Aorta (tissue), 5 donors: ENCODE measurements around the gene EML1. TPM values are rescaled to one million over a fixed set of nuclear protein-coding genes. Genes with fewer than 3 reads are reported as not detected.

Source experiments
- ATAC-seq: fragments of 200-7000 bp; cut with Tn5 transposase; one replicate; pipeline ENCODE4 v1.9.1; 2022; ENCODE audit warnings: moderate library complexity; ENCODE audit not compliant: low FRiP score
- DNase-seq, 2 donors: peaks; one replicate each; pipeline ENCODE4 v3.0.0-alpha.2; 2020
- H3K27ac ChIP-seq, 2 donors: one replicate each; pipeline ENCODE4 v1.5.1; 2013; ENCODE audit warnings: low read length in 2 of 2, mild to moderate bottlenecking in 2 of 2, moderate library complexity in 2 of 2, control low read depth in 1 of 2, inconsistent platforms in 1 of 2, low read depth in 1 of 2
- H3K27me3 ChIP-seq, 2 donors: one replicate each; pipeline ENCODE4 v1.6.1; 2013; ENCODE audit warnings: control low read depth in 1 of 2, low read length in 1 of 2, mild to moderate bottlenecking in 1 of 2, moderate library complexity in 1 of 2; ENCODE audit not compliant: insufficient read depth in 2 of 2, control insufficient read depth in 1 of 2
- H3K36me3 ChIP-seq, 2 donors: one replicate each; pipeline ENCODE4 v1.6.1; 2013; ENCODE audit warnings: control low read depth in 1 of 2, low read length in 1 of 2, mild to moderate bottlenecking in 1 of 2; ENCODE audit not compliant: insufficient read depth in 2 of 2, control insufficient read depth in 1 of 2
- H3K4me1 ChIP-seq, 2 donors: one replicate each; pipeline ENCODE4 v1.6.1; 2013; ENCODE audit warnings: low read length in 2 of 2, control low read depth in 1 of 2, mild to moderate bottlenecking in 1 of 2, moderate library complexity in 1 of 2; ENCODE audit not compliant: insufficient read depth in 2 of 2, control insufficient read depth in 1 of 2
- H3K4me3 ChIP-seq, 2 donors: one replicate each; pipeline ENCODE4 v1.5.1; 2013; ENCODE audit warnings: low read length in 2 of 2, control low read depth in 1 of 2, mild to moderate bottlenecking in 1 of 2
- H3K9me3 ChIP-seq: one replicate; pipeline ENCODE4 v1.6.1; 2013; ENCODE audit warnings: mild to moderate bottlenecking, low read length; ENCODE audit not compliant: control insufficient read depth
- WGBS, 2 donors: extraction: QIAGEN DNeasy Blood & Tissue Kit; methylation state at CpG; one replicate each; pipeline ENCODE4 v1.1.7; 2013; 5-methylcytosine and 5-hydroxymethylcytosine counted together
- intact Hi-C, 2 donors: fragments of 100-400 bp; cut with DNase I; formaldehyde crosslinking; loops; one replicate each; pipeline versions ENCODE4 v1.14.2 to v1.15.0; 2022
- polyA plus RNA-seq, 2 donors: library from polyadenylated mRNA; stranded (reverse); fragments of 200-250 nt; gene quantifications; one replicate each; pipeline ENCODE4 v1.2.3, GENCODE V29; 2013
- total RNA-seq, 2 donors: library from RNA; stranded (reverse); fragmentation: NEBNext Ultra II Directional; extraction: Animal tissue kit (Norgen Biotek cat#: 25700); gene quantifications; one replicate each; pipeline ENCODE4 v1.2.1, GENCODE V29; 2021
- donor health status: healthy with polysubstance abuse.
- donor health status: Bipolar disorder and iron deficiency.
- donor health status: DM: no; HTN: no; CAD: no.
- donor health status: DM: no; HTN: no; CAD: no.
- donor health status: DM: yes; HTN: yes; CAD: no.

EML1 gene
- total and polyA plus RNA-seq, 4 donors: 4.8 to 62.0 (median 36.6) TPM

GRCh38 chr14:99784508-99784907, 8.7 kb upstream of the EML1 start:
- Histone ChIP-seq H3K9me3 (no peaks in the 10 kb centered on the region), H3K27me3 (no peaks in the 10 kb centered on the region), H3K4me3 (no peak overlapping the region), H3K27ac (no peak overlapping the region), H3K4me1 (no peaks in the 10 kb centered on the region), H3K36me3 (no peaks in the 10 kb centered on the region)
- ATAC-seq: no peak
- WGBS, 2 donors: 89 to 95% methylated on average over 4 of the region's 4 CpGs
- intact Hi-C loops: no loop called here
- no peak for DNase-seq

GRCh38 chr14:99785426-99785825, 7.8 kb upstream of the EML1 start:
- no peak for DNase-seq

GRCh38 chr14:99786511-99786989, 6.7 kb upstream of the EML1 start:
- Histone ChIP-seq H3K27ac (no peak overlapping the region), H3K36me3 (no peaks in the 10 kb centered on the region), H3K4me3 (no peak overlapping the region), H3K27me3 (no peaks in the 10 kb centered on the region), H3K4me1 (no peaks in the 10 kb centered on the region), H3K9me3 (no peaks in the 10 kb centered on the region)
- ATAC-seq (no peak), DNase-seq (no peak)
- intact Hi-C loops: no loop called here
- WGBS, 2 donors: 85 to 88% methylated on average over 8 of the region's 8 CpGs

More at GRCh38 chr14:99785426-99785825, 7.8 kb upstream of the EML1 start:
- Histone ChIP-seq H3K27ac (no peak overlapping the region), H3K4me3 (no peak overlapping the region), H3K4me1 (no peaks in the 10 kb centered on the region), H3K36me3 (no peaks in the 10 kb centered on the region), H3K9me3 (no peaks in the 10 kb centered on the region), H3K27me3 (no peaks in the 10 kb centered on the region)
- 95 to 96% methylated on average over 9 of the region's 9 CpGs for WGBS, 2 donors
- intact Hi-C loops: no loop called here
- ATAC-seq: no peak

GRCh38 chr14:99788713-99789112, 4.5 kb upstream of the EML1 start:
- ATAC-seq (no peak), DNase-seq (no peak)
- Histone ChIP-seq H3K4me1 (no peaks in the 10 kb centered on the region), H3K36me3 (no peaks in the 10 kb centered on the region), H3K4me3 (no peak overlapping the region), H3K9me3 (no peaks in the 10 kb centered on the region), H3K27me3 (no peaks in the 10 kb centered on the region), H3K27ac (no peak overlapping the region)
- intact Hi-C loops: no loop called here
- 93 to 97% methylated on average over 6 of the region's 6 CpGs for WGBS, 2 donors

- intact Hi-C loops: no loop called here
- DNase-seq (no peak), ATAC-seq (no peak)
- no peak overlapping the region for H3K4me3 ChIP-seq
- H3K9me3 ChIP-seq: no peaks in the 10 kb centered on the region
- H3K36me3 ChIP-seq: no peaks in the 10 kb centered on the region
- WGBS, 2 donors: 45 to 46% methylated on average over 2 of the region's 2 CpGs
- H3K27me3 ChIP-seq: no peaks in the 10 kb centered on the region
- no peak overlapping the region for H3K27ac ChIP-seq
- no peaks in the 10 kb centered on the region for H3K4me1 ChIP-seq
Measured at GRCh38 chr14:99789581-99789980, 3.6 kb upstream of the EML1 start.

- Histone ChIP-seq H3K4me3 (no peak overlapping the region), H3K27me3 (no peaks in the 10 kb centered on the region), H3K9me3 (no peaks in the 10 kb centered on the region), H3K36me3 (no peaks in the 10 kb centered on the region), H3K4me1 (no peaks in the 10 kb centered on the region), H3K27ac (no peak overlapping the region)
- no peak for DNase-seq
- no peak for ATAC-seq
- WGBS, 2 donors: 91 to 92% methylated on average over 7 of the region's 7 CpGs
- intact Hi-C loops: loop anchor here (5.0 kb wide), 4 partner anchors 33 to 108 kb away; partner anchors contain the start of gene CYP46A1 (in 1 of the 2)
Measured at GRCh38 chr14:99790201-99790977, 2.8 kb upstream of the EML1 start.

GRCh38 chr14:99790978-99791376, 2.2 kb upstream of the EML1 start:
- DNase-seq (no peak), ATAC-seq (no peak)
- no peaks in the 10 kb centered on the region for H3K9me3 ChIP-seq
- no peak overlapping the region for H3K27ac ChIP-seq
- no peaks in the 10 kb centered on the region for H3K36me3 ChIP-seq
- 87 to 91% methylated on average over 6 of the region's 6 CpGs for WGBS, 2 donors
- H3K4me3 ChIP-seq: no peak overlapping the region
- no peaks in the 10 kb centered on the region for H3K27me3 ChIP-seq
- H3K4me1 ChIP-seq: no peaks in the 10 kb centered on the region
- intact Hi-C loops: loop anchor here (5.0 kb wide), 4 partner anchors 34 to 109 kb away; partner anchors contain the start of gene CYP46A1 (in 1 of the 2)

GRCh38 chr14:99791476-99792209, 1.6 kb upstream of the EML1 start:
- intact Hi-C loops: loop anchor here (2.0 to 5.0 kb wide), 5 partner anchors 34 to 109 kb away; partner anchors contain the start of gene CYP46A1 (in 1 of the 2)
- no peaks in the 10 kb centered on the region for H3K36me3 ChIP-seq
- ATAC-seq (no peak), DNase-seq (no peak)
- WGBS, 2 donors: 81 to 86% methylated on average over 13 of the region's 13 CpGs
- no peak overlapping the region for H3K4me3 ChIP-seq
- H3K27me3 ChIP-seq: no peaks in the 10 kb centered on the region
- no peaks in the 10 kb centered on the region for H3K4me1 ChIP-seq
- no peaks in the 10 kb centered on the region for H3K9me3 ChIP-seq
- H3K27ac ChIP-seq: no peak overlapping the region
